Measurements from ENCODE around the gene METRN.
A peak's percentile ranks its signal among the peaks of the same experiment; 100 is the strongest.

The METRN gene

GRCh38 chr16:726438-727290 is 11.7 kb downstream of the METRN start, which contains the start of the genes CCDC78 and HAGHL:
Gene CCDC78 (minus strand): TSS chr16:726443. CDS start chr16:726367, 76 bp downstream.
Gene HAGHL (plus strand): TSS chr16:727106. CDS start chr16:727510, 404 bp downstream.
- peak; percentile 41 for DNase-seq (ENCODE audit: low read depth)
- TF ChIP-seq CTCF (IDR thresholded peaks at IDR 0.05; ENCODE audit: control insufficient read depth, extremely low read depth, insufficient read depth) = no peak
- peak within 1 kb of the TSS; percentile 88 for H3K4me3 ChIP-seq (ENCODE audit: low read depth, low read length)

GRCh38 chr16:727291-727977 is 12.5 kb downstream of the METRN start:
- DNase-seq (ENCODE audit: low read depth) = no peak
- H3K4me3 ChIP-seq (ENCODE audit: low read depth, low read length) = peak overlapping the region; percentile 88
- no peak for TF ChIP-seq CTCF (IDR thresholded peaks at IDR 0.05; ENCODE audit: control insufficient read depth, extremely low read depth, insufficient read depth)

GRCh38 chr16:728131-728889 is 13.4 kb downstream of the METRN start:
- H3K4me3 ChIP-seq (ENCODE audit: low read depth, low read length) = peak overlapping the region; percentile 88
- no peak for TF ChIP-seq CTCF (IDR thresholded peaks at IDR 0.05; ENCODE audit: control insufficient read depth, extremely low read depth, insufficient read depth)
- peak; percentile 80 for DNase-seq (ENCODE audit: low read depth)

- no peak for TF ChIP-seq CTCF (IDR thresholded peaks at IDR 0.05; ENCODE audit: control insufficient read depth, extremely low read depth, insufficient read depth)
- DNase-seq (ENCODE audit: low read depth) = no peak
- H3K4me3 ChIP-seq (ENCODE audit: low read depth, low read length) = peak overlapping the region; percentile 88
These were observed 14.2 kb downstream of the METRN start for GRCh38 chr16:728890-729744.

- TF ChIP-seq CTCF (IDR thresholded peaks at IDR 0.05; ENCODE audit: control insufficient read depth, extremely low read depth, insufficient read depth) = no peak
- DNase-seq (ENCODE audit: low read depth) = no peak
- no peak overlapping the region for H3K4me3 ChIP-seq (ENCODE audit: low read depth, low read length)
These were observed 15.1 kb downstream of the METRN start for GRCh38 chr16:729768-730665.

Measured in LNCaP clone FGC (cell line).